HG02571 (cell line): ENCODE results near the gene TNFRSF14.
"Not testable (repeated sequence)": the region's sequence is repeated elsewhere in the genome, so short reads cannot be mapped to it uniquely, and the experiment has no call there.

Experiments
- ATAC-seq: cut with Tn5 transposase; IDR thresholded peaks from one replicate; pipeline ENCODE4 v1.9.1; 2021; ENCODE audit warnings: mild to moderate bottlenecking, moderate library complexity; ENCODE audit not compliant: unreplicated experiment

Gene TNFRSF14

GRCh38 chr1:2566101-2567045 lies 10.2 kb downstream of the TNFRSF14 start:
- ATAC-seq: no peak

DNA sequence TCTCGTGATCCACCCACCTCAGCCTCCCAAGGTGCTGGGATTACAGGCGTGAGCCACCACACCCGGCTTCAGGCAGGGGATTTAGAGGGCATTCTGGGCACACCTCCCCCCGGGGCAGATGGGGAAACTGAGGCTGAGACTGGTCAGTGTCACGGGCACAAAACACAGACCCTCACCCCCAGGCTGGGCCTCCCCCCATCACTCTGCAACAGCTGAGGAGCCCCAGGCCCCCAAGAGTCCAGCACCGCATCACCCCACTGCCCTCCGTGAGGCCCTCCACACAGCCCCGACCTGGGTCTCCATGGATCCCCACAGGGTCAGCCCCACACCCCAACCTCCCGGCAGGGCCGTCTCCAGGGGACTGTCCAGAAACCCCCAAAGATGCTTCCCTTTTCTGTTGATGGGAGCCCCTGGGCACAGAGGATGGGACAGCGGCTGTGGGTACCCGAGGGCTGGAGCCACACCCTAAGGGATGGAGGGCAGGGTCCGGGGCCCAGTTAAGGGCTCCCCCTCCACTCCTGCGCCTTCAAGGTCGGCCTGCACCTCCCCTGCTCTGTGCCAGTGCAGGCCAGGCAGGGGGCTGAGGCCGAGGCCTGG lies 11.0 kb downstream of the TNFRSF14 start:
- no peak for ATAC-seq

DNA sequence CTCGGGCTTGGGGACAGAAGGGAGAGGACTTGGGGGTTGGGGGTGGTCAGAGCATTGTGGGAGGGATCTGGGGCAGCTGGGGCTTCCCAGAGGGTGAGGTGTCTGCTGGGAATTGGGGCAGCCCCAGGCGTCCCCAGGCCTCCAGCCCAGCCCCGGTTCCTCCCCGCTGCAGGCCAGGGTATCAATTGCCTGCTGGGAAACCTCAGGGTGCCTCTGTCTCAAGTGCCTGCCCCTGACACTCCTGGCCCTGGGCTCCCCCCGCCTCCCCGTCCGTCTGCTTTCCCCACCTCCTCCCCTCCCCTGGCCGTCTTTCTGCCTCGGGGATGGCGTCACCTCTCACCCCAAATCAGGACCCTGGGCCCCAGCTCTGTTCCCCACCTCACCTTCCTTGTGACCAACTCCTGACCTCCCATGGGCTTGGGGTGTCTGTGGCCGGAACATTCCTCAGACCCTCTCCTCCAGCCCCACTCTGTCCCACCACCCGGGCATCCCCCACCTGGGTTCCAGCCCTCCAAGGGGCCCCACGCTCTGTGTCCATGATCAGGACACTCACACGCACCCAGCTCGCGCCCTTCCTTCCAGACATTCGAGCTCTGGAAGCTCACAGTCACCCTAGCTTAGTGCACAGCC lies 12.1 kb downstream of the TNFRSF14 start:
- not testable (repeated sequence) for ATAC-seq

- no peak for ATAC-seq
Measured at GRCh38 chr1:2569060-2569459, 12.9 kb downstream of the TNFRSF14 start.

GRCh38 chr1:2569703-2570102 lies 13.5 kb downstream of the TNFRSF14 start:
- not testable (repeated sequence) for ATAC-seq

DNA sequence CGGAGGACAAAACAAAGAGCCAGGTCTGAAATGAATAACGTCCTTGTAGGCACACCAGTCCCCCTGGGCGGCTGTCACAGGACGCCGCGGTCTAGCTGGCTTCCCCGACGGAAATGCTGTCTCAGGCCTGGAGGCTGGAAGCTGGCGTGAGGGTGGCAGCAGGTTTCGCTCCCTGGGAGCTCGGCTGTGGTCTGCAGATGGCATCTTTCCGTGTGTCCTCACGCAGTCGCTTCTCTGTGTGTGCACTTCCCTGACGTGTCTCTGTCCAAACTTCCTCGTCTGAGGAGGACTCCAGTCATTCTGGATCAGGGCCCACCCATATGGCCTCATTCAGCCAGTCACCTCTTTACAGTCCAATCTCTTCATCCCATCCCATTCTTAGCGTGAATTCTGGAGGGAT lies 14.2 kb downstream of the TNFRSF14 start:
- ATAC-seq: no peak

- ATAC-seq: no peak
Measured at GRCh38 chr1:2571348-2571747, 15.2 kb downstream of the TNFRSF14 start.

GRCh38 chr1:2573250-2573920 lies 17.2 kb downstream of the TNFRSF14 start:
- no peak for ATAC-seq

GRCh38 chr1:2574350-2574749 lies 18.2 kb downstream of the TNFRSF14 start:
- no peak for ATAC-seq

DNA sequence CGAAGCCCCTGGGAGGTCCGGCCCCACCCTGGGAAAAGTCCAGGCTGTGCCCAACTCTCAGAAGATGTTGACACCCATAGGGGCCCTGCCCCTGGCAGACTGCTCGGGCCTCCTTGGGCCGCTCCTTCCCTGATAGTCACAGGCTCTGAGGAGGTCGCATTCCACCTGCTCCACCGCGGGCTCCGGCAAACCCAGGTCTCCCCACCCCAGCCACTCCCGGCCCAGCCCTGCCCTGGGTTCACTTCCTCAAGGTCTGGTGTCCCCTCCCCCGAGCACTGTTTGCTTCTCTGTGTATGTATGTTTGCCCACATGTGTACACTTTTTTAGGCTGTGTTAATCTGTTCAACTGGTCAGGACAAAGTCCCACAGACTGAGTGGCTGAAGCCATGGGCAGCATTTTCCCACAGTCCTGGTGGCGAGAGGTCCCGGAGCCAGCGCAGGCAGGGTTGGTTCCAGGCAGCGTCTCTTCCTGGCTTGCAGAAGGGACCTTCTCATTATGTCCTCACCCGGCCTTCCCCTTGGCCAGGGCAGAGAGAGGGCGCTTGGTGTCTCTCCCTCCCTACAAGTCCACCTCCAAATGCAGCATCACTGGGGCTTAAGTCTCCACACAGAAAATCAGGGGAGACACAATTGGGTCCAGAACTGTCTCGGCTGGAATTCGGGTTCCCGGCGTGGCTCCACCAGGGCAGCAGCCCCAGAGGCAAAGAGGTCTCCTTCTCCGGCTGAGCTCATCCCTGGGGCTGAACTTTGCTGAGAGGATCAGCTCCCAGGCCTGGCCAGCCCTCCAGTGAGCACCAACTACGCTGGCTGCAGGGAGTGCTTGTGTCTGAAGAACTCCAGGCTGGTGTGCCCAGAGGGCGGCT lies 19.9 kb downstream of the TNFRSF14 start:
- no peak for ATAC-seq

DNA sequence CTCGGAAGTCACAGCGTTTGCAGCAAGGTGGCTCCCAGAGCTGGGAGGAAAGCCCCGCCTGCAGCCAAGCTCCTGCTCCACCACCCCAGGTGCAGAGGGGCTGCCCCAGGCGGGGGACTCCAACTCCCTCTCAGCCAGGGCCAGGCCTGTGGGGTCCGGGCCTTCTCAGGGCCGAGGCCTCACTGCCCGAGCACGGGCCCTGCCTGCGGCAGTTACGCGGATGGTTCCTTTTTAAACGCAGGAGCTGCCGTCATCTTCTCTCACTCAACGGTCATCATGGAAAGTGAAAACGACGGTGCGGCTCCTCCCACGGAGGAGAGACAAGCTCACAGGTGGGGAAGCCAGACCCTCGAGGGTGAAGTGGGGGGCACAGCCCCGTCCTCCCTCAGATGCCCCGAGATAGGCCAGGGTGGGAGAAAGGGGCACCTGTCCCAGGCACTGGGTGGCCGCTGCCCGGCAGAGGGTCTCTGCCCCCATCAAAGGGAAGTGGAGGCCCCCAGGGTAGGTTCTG lies 21.4 kb downstream of the TNFRSF14 start:
- ATAC-seq: peak; percentile 34

DNA sequence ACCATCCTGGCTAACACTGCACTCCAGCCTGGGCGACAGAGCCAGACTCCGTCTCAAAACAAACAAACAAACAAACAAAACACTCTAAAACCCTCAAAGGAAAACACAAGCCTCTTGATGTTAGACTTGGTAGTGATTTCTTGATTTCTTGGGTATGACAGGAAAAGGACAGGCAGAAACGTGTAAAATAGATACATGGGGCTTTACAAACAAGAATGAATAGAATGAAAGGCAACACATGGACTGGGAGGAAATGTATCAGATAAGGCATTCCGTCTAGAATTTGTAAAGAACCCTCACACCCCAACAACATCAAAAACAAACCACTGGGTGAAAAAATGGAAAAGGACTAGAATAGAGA lies 22.6 kb downstream of the TNFRSF14 start:
- no peak for ATAC-seq

- no peak for ATAC-seq
Measured at GRCh38 chr1:2580691-2581090, 24.5 kb downstream of the TNFRSF14 start.

DNA sequence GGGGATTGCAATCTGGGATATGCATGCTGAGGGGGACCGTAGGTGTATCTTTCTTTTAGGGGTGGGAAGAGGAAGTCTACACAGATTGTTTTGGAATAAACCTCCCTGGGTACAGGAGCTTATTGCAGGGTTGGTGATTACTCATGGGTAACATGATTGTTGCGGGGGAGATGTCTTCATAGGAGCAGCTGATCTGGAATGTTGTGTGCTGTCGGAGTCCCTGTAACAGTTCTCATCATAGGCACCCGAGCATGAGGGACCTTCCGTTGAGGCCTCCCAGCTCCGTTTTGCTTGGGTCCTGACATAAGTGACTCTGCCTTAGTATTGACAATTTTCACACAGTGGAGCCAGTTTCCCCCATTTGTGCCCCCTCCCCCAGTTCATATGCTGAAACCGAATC lies 26.2 kb downstream of the TNFRSF14 start:
- ATAC-seq: no peak

DNA sequence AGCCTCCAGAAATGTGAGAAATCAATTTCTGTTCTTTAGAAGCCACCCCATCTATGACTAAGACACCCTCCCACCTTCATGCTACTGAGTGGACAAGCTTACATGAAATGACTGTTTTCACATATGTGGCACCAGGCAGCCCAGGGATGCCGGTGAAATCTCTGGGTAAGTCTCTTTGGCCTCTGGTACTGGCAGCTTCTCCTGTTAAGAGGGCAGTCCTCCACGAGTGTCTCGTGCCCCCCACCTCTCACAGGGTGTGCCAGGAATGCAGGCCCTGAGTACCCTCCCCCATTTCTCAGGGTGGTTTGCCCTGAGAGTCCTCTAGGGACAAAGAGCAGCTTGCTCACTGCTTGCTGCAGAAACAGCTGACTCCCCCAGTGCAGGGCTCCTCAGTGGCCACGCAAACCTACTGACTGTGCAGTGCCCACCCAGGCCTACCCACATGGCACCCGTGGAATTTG lies 27.2 kb downstream of the TNFRSF14 start:
- ATAC-seq: no peak

GRCh38 chr1:2583871-2584351 lies 27.7 kb downstream of the TNFRSF14 start:
- no peak for ATAC-seq

GRCh38 chr1:2584686-2585317 lies 28.6 kb downstream of the TNFRSF14 start:
- ATAC-seq: no peak

GRCh38 chr1:2585318-2586092 lies 29.3 kb downstream of the TNFRSF14 start:
- ATAC-seq: peak; percentile 30
